Thyroid gland (tissue), 4 donors: Measurements from ENCODE around the gene TGFA.

Source experiments
- CTCF ChIP-seq, 6 experiments: fragments of 200-600 bp in 3 of 6; fragments of 450-650 bp in 3 of 6; sonication (generic) in 3 of 6; IDR thresholded peaks; one replicate each; pipeline ENCODE4 v1.5.1; 2016 to 2019; ENCODE audit warnings: antibody characterized with exemption in 6 of 6, mild to moderate bottlenecking in 2 of 6, inconsistent platforms in 1 of 6, moderate library complexity in 1 of 6
- POLR2A ChIP-seq, 2 donors: fragments of 450-650 bp; IDR thresholded peaks; one replicate each; pipeline ENCODE4 v1.6.1; 2017; ENCODE audit warnings: antibody characterized with exemption in 2 of 2, mild to moderate bottlenecking in 2 of 2, moderate library complexity in 1 of 2

GRCh38 chr2:70561893-70562292 is 8.3 kb upstream of the TGFA start:
- no peak for TF ChIP-seq CTCF (IDR thresholded peaks at IDR 0.05)
- TF ChIP-seq POLR2A (IDR thresholded peaks at IDR 0.05), result no peak
